GM06990 (cell line): ENCODE data around the gene FOXG1.
A peak's percentile ranks its signal among the peaks of the same experiment; 100 is the strongest.

ENCODE experiments used
- DNase-seq: peaks from one replicate; pipeline ENCODE4 v3.0.0-alpha.2; 2011; ENCODE audit not compliant: insufficient read length; ENCODE audit errors: extremely low read depth
- H3K27me3 ChIP-seq: replicated peaks from 2 replicates; pipeline ENCODE4 v1.6.0; 2011; ENCODE audit warnings: low read length; ENCODE audit not compliant: control insufficient read depth, insufficient read depth
- H3K36me3 ChIP-seq: 2 replicates; pipeline ENCODE4 v1.5.1; 2011; ENCODE audit warnings: low read length; ENCODE audit not compliant: control insufficient read depth, insufficient read depth
- H3K4me3 ChIP-seq: replicated peaks from 2 replicates; pipeline ENCODE4 v1.5.1; 2011; ENCODE audit warnings: low read depth, mild to moderate bottlenecking, control low read depth, low read length
- TF ChIP-seq, protein P1 (sequence below): IDR thresholded peaks from 2 replicates; pipeline ENCODE4 v1.5.1; 2011; ENCODE audit warnings: low read length, control low read depth, mild to moderate bottlenecking, inconsistent platforms; ENCODE audit not compliant: insufficient read depth, poor library complexity, severe bottlenecking

Gene FOXG1

DNA sequence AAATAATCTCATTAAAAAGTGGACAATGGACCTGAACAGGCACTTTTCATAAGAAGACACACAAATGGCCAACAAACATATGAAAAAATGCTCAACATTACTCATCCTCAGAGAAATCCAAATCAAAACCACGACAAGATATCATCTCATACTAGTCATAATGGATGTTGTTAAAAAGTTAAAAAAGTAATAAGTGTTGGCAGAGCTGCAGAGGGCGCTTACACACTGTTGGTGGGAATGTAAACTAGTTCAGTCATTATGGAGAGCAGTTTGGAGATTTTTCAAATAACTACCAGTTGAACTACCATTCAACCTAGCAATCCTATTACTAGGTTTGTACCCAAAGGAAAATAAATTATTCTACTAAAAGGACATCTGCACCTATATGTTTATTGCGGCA, 47.2 kb downstream of the FOXG1 start:
- no peaks in the 10 kb centered on the region for H3K36me3 ChIP-seq
- DNase-seq: no peak

More for the DNA sequence above, 47.2 kb downstream of the FOXG1 start:
- TF ChIP-seq, protein P1, sequence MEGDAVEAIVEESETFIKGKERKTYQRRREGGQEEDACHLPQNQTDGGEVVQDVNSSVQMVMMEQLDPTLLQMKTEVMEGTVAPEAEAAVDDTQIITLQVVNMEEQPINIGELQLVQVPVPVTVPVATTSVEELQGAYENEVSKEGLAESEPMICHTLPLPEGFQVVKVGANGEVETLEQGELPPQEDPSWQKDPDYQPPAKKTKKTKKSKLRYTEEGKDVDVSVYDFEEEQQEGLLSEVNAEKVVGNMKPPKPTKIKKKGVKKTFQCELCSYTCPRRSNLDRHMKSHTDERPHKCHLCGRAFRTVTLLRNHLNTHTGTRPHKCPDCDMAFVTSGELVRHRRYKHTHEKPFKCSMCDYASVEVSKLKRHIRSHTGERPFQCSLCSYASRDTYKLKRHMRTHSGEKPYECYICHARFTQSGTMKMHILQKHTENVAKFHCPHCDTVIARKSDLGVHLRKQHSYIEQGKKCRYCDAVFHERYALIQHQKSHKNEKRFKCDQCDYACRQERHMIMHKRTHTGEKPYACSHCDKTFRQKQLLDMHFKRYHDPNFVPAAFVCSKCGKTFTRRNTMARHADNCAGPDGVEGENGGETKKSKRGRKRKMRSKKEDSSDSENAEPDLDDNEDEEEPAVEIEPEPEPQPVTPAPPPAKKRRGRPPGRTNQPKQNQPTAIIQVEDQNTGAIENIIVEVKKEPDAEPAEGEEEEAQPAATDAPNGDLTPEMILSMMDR: peak; percentile 2
- H3K27me3 ChIP-seq: no peaks in the 10 kb centered on the region
- no peak overlapping the region for H3K4me3 ChIP-seq
